Posterior vena cava (tissue), 2 donors: ENCODE measurements around the gene ABLIM3. TPM values are rescaled to one million over a fixed set of nuclear protein-coding genes. Genes with fewer than 3 reads are reported as not detected.

ENCODE experiments used
- DNase-seq: peaks from one replicate; pipeline ENCODE4 v3.0.0-alpha.2; 2020; ENCODE audit warnings: low spot score
- intact Hi-C, 2 donors: fragments of 100-400 bp; cut with DNase I; formaldehyde crosslinking; loops; one replicate each; pipeline versions ENCODE4 v1.14.1 to v1.14.2; 2022 to 2023
- total RNA-seq, 2 donors: library from RNA; stranded (reverse); fragmentation: NEBNext Ultra II Directional; extraction: Animal tissue kit (Norgen Biotek cat#: 25700); gene quantifications; one replicate each; pipeline ENCODE4 v1.2.1, GENCODE V29; 2021
- donor health status: DM: yes; HTN: yes; CAD: no.
- donor health status: DM: yes; HTN: yes; CAD: no.

Gene ABLIM3
- total RNA-seq, 2 donors from 2014 or later: 31.4 to 45.4 TPM

DNA sequence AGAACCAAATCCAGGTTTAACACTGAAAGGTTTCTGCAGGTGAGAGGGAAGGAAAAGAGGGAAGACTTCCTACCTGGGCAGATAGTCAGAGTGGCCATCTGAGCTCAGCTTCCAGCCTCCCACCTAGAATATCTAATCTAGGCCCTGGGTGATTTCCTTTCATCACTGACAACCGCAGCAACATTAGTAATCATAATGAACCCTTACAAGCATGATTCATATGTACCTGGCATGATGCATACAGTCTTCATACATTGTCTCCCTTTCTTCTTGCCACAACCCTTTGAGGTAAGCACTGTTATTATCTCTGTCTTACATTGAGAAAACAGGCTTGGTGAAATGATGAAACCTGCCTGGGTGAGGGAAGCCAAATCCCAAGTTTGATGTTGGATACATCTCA lies 143.9 kb downstream of the ABLIM3 start:
- DNase-seq: no peak
- intact Hi-C loops: no loop called here

DNA sequence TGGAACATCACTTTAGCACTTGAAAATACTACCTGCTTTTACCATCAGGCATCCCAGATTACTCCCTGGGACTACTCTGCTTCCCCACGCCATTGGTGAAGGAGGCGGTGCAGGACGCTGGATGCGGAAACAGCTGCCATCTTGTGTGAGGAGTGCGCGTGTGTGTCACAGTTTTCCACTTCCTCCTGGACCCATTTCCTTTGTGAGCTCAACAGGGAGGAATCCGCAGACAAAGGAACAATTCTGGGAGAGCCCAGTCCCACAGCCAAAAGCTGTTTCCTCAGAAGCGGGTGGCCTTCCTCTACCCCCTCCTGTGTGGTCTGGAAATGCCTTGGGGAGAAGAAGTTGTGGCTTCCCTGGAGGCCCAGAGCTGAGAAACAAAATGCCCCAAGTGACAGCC lies 147.1 kb downstream of the ABLIM3 start:
- DNase-seq: no peak
- intact Hi-C loops: loop anchor here in 1 of 2 donors (1.0 kb wide), 1 partner anchor 17 kb away; the partner anchor contains the start of gene AFAP1L1

DNA sequence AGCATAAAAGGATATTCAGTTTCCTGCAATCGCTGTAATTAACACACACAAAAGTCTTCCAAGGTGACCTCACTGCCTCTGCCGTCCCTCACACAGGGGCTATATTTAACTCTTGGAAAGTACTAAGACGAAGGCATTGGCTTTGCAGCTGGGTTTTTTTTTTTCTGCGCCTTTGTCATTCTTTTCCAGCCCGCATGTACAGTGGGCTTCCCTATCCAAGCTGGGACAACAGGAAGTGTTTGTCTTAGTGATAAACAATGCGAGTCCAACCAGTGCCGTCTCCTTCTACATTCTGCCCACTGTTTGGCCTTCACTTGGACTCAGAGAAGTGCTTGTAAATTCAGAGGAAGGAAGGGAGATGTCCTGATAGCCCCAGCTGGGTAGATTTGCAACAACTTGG lies 148.0 kb downstream of the ABLIM3 start:
- intact Hi-C loops: no loop called here
- DNase-seq: no peak

DNA sequence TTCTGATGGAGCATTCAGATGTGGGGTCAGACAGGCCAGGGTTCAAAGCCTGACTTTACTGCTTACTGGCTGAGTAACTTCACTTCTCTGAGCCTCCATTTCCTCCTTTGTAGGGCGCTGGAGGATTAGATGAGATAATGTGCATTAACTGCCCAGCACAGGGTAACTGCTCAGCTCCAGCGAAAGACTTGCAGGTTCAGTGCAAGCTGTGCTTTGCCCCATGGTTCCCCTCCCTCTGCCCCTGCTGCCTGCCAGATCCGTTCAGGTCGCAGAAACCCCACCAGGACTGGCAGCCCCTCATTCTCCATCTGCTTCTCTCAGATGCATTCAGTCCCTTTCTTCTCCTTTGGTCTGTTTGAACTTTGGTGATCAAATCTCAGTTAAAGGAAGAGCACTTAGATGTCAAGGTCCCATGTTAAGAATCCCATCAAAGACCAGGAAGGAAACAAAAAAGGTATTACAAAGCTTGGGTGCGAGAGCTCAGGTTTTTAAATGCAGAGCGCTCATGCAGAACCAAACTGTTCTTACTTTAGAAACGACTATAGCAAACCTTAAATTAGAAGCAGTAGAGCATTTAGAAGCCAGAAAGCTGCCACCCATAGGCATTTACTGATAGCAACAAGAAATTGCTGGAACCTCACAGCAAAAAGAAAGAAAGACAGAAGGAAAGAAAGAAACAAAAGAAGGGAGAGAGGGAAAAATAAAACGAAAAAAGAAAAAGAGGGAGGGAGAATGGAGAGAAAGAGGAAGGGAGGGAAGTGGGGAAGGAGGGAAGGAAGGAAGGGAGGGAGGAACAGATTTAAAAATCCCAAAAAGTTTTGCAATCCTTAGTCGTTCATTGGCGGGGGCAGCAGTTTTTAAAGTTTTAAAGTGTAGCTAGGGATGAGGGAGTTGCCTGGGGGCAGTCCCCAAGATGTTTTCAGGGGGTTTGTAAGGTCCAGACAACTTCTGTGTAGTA lies 153.9 kb downstream of the ABLIM3 start:
- intact Hi-C loops: no loop called here
- no peak for DNase-seq

DNA sequence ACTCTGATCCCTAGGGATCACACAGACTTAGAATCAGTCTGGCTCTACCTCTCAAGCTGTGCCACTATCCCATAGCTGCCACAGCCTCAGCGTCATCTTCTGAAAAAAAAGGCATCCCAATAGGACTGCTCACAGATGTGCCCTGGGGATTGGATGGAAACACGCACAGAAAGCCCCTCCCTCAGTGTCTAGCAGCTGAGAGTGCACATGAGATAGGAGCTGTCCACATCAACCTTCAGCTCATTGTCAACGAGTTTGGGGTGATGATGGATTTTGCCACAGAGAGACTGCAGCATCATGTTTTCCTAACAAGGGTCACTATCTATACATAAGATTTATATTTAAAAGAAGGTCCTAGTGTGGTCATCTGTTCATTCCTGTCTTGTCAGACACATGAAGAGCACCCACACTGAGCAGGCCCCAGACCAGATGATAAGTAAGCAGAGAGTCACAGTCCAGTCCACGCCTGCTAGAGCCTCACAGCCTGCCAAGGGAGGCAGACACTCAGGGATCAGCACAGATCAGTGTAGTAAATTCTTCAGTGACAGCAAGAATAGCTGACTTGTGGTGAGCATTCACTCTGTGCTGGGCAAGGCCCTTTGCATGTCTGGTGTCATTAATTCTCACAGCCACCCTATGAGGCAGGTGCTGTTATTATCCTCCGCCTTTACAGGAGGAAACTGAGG lies 156.2 kb downstream of the ABLIM3 start:
- intact Hi-C loops: no loop called here

DNA sequence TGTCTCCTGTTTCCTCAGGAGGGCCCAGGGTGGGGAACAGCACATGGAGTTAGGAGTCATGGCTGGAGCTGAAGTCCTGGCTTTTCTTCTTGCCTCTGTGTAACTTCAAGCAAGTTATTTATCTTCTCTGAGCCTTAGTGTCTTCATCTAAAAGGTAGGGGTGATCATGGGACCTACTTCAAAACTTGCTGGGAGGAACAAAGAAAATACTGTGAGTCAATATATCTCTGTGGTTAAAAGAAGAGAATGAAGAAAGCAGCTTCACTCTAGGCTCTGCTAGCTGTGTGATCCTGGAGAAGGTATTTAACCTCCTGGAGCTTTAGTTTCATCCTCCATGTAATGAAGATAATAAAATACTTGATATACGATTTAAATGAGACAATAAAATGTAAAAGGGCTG lies 156.9 kb downstream of the ABLIM3 start:
- intact Hi-C loops: no loop called here
- DNase-seq: no peak

More for the DNA sequence above, 156.2 kb downstream of the ABLIM3 start:
- DNase-seq: no peak

DNA sequence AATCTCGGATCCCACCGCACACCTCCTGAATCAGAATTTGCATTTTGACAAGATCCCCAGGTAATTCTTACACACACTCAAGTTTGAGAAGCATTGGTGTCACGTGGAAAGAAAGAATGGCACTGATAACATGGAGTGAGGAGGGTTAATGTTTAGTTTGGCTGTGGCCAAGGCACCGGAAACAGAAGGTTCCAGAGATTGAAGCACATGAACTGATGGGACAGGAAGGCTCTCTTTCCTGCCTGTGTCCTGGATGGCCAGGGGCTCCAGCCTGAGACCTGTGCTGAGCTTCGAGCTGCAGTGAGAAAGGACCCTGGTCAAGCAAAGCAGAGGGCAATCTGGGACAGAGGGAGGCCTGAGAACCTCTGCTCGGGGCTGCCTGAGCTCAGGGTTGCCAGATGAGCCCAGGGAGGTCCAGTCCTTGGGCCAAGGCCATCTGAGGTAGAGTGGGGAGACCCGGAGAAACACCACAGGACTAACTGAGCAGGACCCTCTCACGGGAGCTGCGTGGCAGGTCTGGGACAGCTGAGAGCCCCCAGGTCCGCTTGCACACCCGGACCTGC lies 157.6 kb downstream of the ABLIM3 start:
- intact Hi-C loops: no loop called here
- no peak for DNase-seq

DNA sequence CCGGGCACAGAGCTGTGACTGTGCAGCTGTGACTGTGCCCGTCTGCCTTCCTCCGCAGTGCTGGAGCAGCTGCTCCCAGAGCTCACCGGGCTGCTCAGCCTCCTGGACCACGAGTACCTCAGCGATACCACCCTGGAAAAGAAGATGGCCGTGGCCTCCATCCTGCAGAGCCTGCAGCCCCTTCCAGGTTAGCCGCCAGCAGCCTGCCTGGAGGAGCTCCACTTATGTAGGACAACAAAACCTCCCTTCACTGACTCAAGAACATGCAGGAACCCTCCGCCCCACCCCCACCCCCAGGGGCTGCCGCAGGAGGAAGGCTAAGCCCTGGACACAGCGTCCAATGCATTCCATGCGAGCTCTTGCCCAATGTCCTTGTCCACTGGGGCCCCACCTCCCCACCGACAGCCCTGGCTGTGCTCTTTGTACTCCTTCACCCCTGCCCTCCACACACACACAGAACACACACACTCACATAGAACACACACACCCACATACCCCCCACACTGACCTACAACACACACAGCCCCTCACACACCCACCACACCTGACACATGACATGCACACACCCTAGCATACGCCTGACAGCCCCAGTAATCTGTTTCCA lies 158.3 kb downstream of the ABLIM3 start:
- intact Hi-C loops: no loop called here
- DNase-seq: no peak

DNA sequence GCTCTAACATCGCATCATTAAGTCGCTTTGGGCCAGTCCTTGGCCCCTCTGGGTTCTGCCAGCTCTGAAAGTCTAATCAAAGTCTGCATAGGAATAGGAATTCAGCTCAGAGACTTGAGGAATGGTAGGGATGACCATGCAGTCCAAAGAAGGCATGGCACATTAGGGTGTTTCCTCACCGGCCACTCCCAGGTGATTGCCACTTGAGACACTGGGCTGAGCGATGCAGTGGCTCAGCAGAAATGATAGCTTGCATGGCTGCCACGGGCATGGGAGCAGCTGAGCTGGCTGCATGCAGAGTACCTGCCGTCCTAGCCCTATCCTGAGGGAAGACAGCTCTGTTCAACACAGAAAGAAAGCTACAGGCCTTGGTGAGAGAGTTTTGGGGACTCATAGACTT lies 159.1 kb downstream of the ABLIM3 start:
- no peak for DNase-seq
- intact Hi-C loops: no loop called here

DNA sequence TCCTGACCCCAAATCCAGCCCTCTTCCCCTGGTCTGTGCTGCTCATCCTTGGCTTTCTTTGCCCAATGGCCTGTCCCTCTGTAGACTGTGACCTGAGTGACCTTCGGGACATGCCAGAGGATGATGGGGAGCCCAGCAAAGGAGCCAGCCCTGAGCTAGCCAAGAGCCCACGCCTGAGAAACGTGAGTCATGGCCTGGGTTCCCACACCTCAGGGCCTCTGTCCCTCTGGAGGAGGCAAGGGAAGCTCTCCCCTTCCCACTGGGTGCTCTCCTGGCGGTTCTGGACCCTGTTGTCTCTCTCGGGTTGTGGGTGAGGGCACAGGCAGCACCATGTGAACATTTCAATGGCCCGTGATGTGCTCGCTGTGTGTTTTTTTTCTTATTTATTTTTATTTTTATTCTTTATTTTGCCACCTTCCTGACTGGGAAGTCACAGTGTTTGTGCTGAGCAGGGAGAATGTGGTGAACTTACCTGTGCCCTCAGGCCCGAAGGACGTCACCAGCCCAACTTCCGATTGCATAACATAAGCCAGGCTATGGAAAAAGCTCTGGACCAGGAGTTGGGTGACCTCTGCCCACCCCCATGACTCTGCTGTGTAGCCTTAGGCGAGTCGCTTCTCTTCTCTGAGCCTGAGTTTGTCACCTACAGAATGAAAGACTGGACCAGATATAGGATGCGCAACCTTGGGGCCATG lies 159.9 kb downstream of the ABLIM3 start:
- intact Hi-C loops: no loop called here
- DNase-seq: no peak

DNA sequence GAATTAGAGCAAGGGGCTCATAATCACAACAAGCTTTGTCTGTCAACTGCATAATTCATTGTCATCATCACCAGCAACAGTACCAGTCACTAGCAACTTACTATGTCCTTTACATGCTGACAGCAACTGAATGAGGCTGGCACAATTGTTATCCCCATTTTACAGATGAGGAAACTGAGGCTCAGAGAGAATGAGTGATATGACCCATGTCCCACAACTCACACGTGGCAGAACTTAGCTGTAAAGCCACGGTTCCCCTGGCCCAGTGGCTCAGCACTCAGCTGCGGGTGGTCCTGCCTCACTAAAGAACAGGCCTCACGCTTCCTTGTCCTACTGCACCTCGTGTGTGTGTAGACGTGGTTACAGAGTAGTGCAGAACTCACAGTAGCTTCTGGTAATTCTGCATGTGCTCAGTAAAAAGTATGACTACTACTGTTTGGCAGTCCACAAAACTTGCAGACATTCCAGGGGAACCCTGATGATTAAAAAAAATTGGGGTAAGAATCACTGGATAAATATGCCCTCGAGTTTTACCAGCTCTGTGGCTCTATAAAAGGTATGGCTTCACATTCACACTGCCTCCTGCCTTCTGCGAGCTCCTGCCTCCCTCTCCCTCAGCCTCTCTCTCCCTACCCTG lies 160.6 kb downstream of the ABLIM3 start:
- intact Hi-C loops: no loop called here

DNA sequence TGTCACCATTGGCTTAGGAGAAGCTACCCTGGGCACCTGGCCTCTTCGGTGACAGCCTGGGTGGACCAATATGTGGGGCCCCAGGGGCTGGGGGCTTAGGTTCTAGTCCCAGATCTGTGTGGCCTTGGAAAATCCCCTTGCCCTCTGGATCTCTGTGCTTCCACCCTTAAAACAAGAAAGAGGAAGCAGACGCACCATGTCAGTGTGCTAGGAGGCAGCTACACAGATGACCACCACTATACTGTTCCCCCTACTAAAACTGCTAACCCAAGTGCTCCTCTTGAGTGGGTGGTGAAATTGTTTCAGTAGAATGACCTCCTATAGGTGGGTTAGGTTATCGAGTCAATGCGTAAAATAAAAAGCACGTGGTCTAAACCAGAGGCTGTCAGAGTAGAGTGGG lies 161.3 kb downstream of the ABLIM3 start:
- DNase-seq: no peak
- intact Hi-C loops: no loop called here

More for the DNA sequence above, 160.6 kb downstream of the ABLIM3 start:
- no peak for DNase-seq

DNA sequence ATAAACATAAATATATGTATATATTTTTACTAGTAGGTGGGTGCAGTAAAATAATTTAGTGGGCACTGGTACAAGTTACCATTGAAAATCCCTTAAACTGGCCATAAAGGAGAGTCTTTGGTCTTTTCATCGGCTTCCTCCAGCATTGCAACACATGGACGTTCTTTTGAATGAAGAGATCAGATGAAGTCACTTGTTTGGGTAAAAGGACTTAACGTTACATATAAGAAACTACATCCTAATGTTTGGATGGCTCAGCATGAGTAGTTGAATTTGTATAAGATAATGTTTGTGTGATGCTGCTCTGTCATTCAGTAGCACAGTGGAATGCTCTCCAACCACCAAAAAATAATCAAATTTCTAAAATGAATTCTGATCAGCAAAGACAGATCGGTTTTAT lies 161.9 kb downstream of the ABLIM3 start:
- DNase-seq: no peak
- intact Hi-C loops: no loop called here

DNA sequence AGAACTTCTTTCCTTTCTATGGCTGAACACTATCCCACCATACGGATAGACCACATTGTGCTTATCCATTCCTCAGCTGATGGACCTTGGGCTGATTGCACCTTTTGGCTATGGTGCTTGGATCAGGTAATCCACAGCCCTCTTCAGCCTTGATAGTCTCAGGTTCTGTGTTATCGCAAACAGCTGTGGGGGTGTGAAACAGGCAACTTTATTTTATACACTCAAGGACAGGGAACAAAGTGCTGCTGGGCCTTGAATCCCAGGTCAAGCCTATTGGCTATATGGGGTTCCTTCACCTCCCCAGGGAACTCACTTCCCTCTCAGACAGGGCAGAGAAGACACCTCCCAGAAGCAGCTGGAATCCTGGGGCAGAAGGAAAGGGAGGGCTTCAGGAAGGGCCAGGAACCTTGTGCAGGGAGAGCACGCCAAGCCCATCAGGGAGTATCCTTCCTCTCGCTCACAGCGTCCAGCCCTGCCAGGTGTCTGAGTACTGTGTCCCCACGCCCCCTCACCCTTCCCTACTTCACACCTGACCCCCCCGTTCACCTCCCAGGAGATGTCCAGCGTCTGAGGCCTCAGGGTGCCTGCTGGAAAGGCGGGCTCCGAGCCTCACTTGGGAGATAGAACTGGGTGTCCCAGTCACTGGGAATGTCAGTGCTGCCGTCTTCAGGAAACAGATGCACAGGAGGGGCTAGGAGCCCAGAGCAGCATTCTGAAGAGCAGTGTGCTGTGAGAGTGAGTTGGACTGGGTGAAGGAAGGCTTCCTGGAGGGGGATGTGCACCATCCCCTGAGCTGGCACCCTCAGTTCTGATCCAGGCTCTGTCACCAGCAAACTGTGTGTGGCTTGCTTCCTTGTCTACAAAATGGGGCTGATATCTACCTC lies 163.1 kb downstream of the ABLIM3 start:
- no peak for DNase-seq
- intact Hi-C loops: loop anchor here in 1 of 2 donors (2.0 kb wide), 1 partner anchor 46 kb away; no protein-coding TSS in a partner anchor

DNA sequence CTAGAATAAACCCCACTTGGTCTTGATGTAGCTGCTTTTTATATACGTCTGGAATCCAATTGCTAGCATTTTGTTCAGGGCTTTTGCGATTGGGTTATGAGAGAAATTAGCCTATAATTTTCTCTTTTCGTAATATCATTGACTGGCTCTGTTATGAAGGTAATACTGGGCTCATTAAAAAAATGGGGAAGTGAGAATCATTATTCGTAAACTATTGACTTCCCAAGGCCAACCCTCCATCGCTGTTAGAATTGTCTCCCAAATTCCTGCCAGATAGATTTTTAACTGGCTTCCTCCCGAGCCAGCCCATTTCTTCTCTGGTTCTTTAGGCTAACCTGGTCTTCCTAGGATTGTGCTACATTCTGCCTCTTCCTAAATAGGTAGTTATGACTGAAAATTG lies 168.1 kb downstream of the ABLIM3 start:
- intact Hi-C loops: no loop called here

More for the DNA sequence above, 168.1 kb downstream of the ABLIM3 start:
- DNase-seq: no peak
